Right lung (tissue), 5 donors: ENCODE measurements around the gene SLBP. TPM values are rescaled to one million over a fixed set of nuclear protein-coding genes. Genes with fewer than 3 reads are reported as not detected.
A peak's percentile ranks its signal among the peaks of the same experiment; 100 is the strongest.

ENCODE experiments used
- DNase-seq, 2 donors: peaks; one replicate each; pipeline ENCODE4 v3.0.0-alpha.2; 2013
- polyA plus RNA-seq, 5 donors: library from polyadenylated mRNA; unstranded; fragments of 120-200 nt; gene quantifications; one replicate each; pipeline versions ENCODE4 v1.2.1 to v1.2.3, GENCODE V29; 2013; ENCODE audit warnings: inconsistent platforms in 1 of 5, low replicate concordance in 1 of 5; ENCODE audit not compliant: insufficient read length in 5 of 5, insufficient read depth in 1 of 5

SLBP gene
- polyA plus RNA-seq, 5 donors, result 57.2 to 82.7 (median 68.3) TPM

- DNase-seq, result no peak
Measured at GRCh38 chr4:1750381-1751154, 38.4 kb upstream of the SLBP start.

DNA sequence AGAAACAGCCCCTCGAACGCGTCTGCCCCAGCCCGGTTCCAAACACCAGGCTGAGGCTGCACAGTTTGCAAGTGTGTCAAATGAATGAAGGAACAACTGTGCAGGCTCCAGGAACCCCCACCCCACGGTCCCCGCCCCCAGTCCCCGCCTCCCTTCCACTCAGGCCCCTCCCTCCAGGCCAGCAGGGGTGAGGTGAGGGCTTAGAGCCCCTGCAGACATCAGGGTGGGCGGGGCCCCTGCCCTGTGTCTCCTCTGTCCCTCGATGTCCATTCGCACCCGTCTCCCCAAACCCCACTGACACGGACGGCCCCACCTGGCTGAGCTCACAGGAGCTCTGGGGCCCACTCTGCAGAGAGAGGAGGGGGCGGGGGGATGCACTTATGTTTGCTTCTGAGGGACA is 37.7 kb upstream of the SLBP start:
- DNase-seq, result no peak

DNA sequence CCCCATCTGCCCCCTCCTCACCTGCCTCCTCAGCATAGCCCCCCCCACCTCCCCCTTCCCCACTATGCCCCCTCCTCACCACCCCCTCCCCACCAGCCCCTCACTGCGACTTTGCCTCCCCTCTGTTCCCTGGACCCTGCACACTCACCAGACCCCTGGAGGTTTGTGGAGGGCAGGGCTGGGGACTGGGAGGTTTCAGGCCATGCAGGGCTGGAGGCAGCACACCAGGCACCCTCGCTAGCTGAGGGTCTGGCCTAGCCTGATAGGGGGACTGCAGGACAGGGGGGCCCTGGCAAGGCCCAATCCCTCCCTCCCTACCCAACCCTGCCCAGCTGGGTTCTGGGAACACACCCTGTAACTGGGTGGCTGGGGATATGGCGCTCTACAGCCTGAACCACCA is 37.3 kb upstream of the SLBP start:
- DNase-seq, result no peak

DNA sequence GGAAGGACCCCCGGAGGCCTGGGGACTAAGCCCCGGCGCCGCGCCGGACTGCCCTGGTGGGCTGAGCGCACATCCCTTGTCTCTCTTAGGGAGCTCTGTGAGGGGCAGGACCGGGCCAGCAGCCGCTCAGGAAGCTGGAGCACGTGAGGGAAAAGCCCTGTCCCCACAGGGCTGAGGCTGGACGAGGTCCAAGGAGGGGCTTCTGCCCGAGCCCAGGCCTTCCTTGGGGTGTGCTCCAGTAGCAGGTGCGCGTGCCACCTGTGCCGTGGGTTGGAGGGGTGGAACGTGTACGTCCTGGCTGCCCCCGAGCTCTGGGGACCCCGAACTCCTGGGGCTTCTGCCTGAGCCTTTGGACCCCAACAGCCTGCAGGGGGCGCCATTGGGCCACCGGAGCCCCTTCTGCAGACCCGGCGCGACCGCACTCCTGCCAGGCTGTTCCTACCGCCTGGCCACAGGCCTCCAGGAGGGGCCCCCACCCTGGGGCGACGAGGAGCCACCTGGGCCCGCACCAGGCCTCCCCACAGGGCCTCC is 36.4 kb upstream of the SLBP start:
- DNase-seq, result peak in 1 of 2 donors; percentile 72

- no peak for DNase-seq
Measured at GRCh38 chr4:1747603-1747967, 35.5 kb upstream of the SLBP start.

DNA sequence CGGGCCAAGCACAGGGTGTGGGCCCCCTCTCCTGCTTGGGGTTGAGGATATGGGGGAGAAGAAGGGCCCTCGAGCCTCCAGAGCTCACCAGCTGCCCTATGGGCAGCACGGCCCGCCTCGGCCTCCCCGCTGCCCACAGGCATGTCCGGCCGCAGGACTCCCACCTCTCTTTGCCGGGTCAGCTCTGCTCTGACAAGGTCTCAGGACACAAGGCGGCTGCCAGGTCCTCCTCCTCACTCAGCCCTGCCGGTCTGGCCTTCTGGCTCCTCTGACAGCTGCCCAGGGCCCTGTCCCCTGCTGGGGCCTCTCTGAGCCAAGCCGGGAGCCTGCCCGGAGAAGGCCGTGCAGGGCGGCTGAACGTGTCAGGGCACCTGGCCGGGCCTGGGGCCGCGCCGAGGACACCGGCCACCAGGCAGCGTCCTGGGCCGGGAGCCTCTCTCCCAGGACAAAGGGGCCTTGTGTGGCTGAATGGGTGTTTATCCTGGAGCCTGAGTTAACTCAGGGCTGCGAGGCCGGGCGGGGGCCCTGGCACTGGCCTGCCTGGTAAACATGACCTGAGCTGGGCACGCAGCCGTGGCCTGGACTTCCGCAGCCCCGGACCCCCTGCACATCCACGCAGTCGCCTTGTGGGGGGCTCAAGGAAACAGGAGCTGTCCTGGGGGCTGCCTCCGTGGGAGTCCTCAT is 34.9 kb upstream of the SLBP start:
- no peak for DNase-seq

DNA sequence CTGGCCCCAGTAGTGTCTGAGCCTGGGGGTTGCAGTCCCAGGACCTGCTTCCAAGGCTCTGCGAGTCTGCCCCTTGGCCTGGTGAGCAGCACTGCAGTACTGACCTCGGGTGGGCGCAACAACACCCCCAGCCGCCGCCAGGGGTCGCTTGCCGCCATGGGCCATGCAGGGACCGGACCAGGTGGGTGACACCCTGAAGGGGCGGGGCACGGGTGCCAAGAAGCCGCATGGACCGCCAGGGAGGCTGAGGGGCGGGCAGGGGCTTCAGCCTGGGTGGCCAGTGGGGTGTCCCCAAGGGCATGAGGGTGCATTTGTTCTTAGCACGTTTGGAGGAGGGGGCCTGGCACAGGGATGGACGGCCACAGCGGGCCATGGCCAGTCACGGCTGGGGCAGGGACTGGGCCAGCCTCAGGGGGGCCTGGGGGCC is 34.2 kb upstream of the SLBP start:
- DNase-seq, result no peak

GRCh38 chr4:1745697-1746096 is 33.6 kb upstream of the SLBP start:
- DNase-seq, result no peak

DNA sequence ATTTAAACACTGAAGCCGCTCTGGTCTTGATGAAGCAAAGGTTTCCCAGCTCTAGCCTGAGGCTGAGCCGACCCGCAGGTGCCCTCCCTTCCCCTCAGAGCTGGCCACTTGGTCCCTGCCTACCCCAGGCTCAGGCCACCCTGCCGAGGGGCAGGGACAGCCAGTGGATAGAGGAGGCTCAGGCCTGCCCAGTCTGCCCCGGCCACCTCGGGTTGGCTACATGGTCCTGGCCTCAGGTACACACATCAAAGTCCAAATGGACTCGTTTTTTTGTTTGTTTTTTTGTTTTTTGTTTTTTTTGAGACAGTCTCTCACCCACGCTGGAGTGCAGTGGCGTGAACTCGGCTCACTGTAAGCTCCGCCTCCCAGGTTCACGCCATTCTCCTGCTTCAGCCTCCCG is 33.0 kb upstream of the SLBP start:
- no peak for DNase-seq

DNA sequence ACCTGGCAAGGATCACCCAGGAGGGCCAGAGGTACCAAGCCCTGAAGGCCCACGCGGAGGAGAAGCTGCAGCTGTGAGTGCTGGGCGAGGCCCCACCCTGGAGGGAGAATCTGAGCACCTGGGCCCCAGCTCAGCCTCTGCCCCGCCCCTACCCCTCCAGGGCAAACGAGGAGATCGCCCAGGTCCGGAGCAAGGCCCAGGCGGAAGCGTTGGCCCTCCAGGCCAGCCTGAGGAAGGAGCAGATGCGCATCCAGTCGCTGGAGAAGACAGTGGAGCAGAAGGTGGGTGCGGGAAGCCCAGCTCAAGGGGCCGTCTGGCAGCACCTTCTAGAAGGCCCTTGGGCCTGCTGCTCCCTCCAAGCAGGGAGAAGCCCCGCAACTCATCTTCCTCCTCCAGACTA is 32.4 kb upstream of the SLBP start:
- no peak for DNase-seq

- DNase-seq, result no peak
Measured at GRCh38 chr4:1743975-1744374, 31.9 kb upstream of the SLBP start.

DNA sequence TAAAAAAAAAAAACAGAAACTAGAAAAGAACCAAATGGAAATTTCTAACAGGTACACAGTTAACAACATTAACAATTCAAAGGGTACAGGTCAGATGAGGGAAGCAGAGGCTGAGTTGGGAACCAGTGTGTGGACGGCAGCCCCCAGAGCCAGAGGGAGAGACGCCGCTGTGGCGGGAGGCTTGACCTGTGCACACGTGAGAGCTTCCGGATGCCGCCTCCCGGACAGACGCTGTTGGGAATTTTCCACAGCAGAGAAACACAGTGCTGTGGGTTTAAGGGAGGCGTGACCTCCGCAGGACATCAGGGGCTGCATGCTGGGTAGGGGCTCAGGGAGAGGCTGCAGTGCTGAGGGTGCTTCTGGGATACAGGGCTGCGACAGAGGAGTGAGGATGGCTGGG is 31.4 kb upstream of the SLBP start:
- no peak for DNase-seq

DNA sequence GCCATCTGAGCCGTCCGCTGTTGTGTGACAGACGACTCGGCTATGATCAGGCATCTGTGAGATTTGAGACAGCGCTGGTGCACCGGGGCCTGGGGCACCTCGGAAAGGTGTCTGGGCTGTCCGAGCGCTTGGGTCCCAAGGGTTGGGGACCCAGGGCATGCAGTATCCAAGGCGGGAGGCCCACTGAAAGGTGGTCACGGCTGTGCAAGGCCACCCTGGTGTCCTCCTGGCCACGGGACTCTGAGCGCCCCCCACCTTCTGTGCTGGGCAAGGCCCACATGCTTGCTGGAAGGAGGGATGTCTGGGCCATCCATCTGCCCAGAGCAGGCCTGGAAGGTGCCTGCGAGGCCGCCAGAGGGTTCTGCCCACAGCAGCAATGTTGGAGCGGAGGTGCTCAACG is 29.1 kb upstream of the SLBP start:
- DNase-seq, result no peak

- no peak for DNase-seq
Measured at GRCh38 chr4:1740021-1740545, 28.0 kb upstream of the SLBP start.

- DNase-seq, result no peak
Measured at GRCh38 chr4:1739358-1739757, 27.2 kb upstream of the SLBP start.

GRCh38 chr4:1738410-1738809 is 26.3 kb upstream of the SLBP start:
- DNase-seq, result no peak

- DNase-seq, result no peak
Measured at GRCh38 chr4:1737666-1738065, 25.5 kb upstream of the SLBP start.

DNA sequence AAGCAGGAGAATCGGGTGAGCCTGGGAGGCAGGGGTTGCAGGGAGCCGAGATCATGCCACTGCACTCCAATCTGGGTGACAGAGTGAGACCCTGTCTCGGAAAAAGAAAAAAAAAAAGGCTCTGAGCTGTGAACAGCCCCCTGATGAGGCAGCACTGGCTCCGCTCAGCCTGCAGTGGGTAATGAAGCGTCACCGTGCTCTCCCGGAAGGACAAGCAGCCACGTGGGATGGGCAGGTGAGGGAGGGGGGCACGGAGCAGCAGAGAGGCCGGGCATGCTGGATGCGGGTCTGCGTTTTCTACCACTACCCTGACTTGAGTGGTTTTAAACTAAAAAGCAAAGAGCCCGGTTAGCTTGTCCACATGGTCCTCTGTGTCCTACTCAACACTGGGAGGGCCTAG is 24.7 kb upstream of the SLBP start:
- DNase-seq, result no peak

- no peak for DNase-seq
Measured at GRCh38 chr4:1735215-1735614, 23.1 kb upstream of the SLBP start.

GRCh38 chr4:1732911-1733310 is 20.8 kb upstream of the SLBP start:
- no peak for DNase-seq

GRCh38 chr4:1731180-1731579 is 19.1 kb upstream of the SLBP start:
- DNase-seq, result no peak

- DNase-seq, result no peak
Measured at GRCh38 chr4:1730532-1731135, 18.5 kb upstream of the SLBP start.
